ELR (cell line): ENCODE data around the gene NHSL1.
"Not testable (repeated sequence)": the region's sequence is repeated elsewhere in the genome, so short reads cannot be mapped to it uniquely, and the experiment has no call there.

Source experiments
- DNase-seq: peaks from one replicate; pipeline ENCODE4 v3.0.0-alpha.2; 2015; ENCODE audit warnings: low read depth

Gene NHSL1

GRCh38 chr6:138425256-138425655 lies 74.0 kb downstream of the NHSL1 start:
- not testable (repeated sequence) for DNase-seq

GRCh38 chr6:138424004-138424904 lies 75.0 kb downstream of the NHSL1 start:
- DNase-seq: no peak

- no peak for DNase-seq
These were observed 76.4 kb downstream of the NHSL1 start for GRCh38 chr6:138422861-138423260.

GRCh38 chr6:138421608-138422007 lies 77.7 kb downstream of the NHSL1 start:
- no peak for DNase-seq

- DNase-seq: no peak
These were observed 78.2 kb downstream of the NHSL1 start for GRCh38 chr6:138421089-138421488.

- DNase-seq: no peak
These were observed 78.9 kb downstream of the NHSL1 start for GRCh38 chr6:138420356-138420755.

GRCh38 chr6:138419766-138420165 lies 79.5 kb downstream of the NHSL1 start:
- no peak for DNase-seq

GRCh38 chr6:138418118-138418742 lies 81.1 kb downstream of the NHSL1 start:
- no peak for DNase-seq

GRCh38 chr6:138417493-138418117 lies 81.7 kb downstream of the NHSL1 start:
- no peak for DNase-seq

- no peak for DNase-seq
These were observed 83.1 kb downstream of the NHSL1 start for GRCh38 chr6:138416206-138416605.

GRCh38 chr6:138415125-138415524 lies 84.2 kb downstream of the NHSL1 start:
- no peak for DNase-seq

GRCh38 chr6:138410972-138411880 lies 88.1 kb downstream of the NHSL1 start:
- DNase-seq: peak; percentile 96

- DNase-seq: peak; percentile 72
These were observed 89.1 kb downstream of the NHSL1 start for GRCh38 chr6:138410048-138410735.

GRCh38 chr6:138406443-138406842 lies 92.9 kb downstream of the NHSL1 start:
- no peak for DNase-seq

- DNase-seq: no peak
These were observed 93.4 kb downstream of the NHSL1 start for GRCh38 chr6:138405816-138406413.

- DNase-seq: peak; percentile 12
These were observed 94.5 kb downstream of the NHSL1 start for GRCh38 chr6:138404666-138405337.

GRCh38 chr6:138403801-138404665 lies 95.3 kb downstream of the NHSL1 start, which contains the start of gene HEBP2:
HEBP2 (plus strand) TSS chr6:138404223; CDS start chr6:138404496, 273 bp downstream.
- peak; percentile 87 for DNase-seq

GRCh38 chr6:138403324-138403800 lies 95.9 kb downstream of the NHSL1 start:
- DNase-seq: peak; percentile 28

GRCh38 chr6:138402838-138403187 lies 96.5 kb downstream of the NHSL1 start:
- DNase-seq: no peak
